ENCODE measurements around the gene NEDD4.
"Not testable (repeated sequence)": the region's sequence is repeated elsewhere in the genome, so short reads cannot be mapped to it uniquely, and the experiment has no call there.

Gene NEDD4

GRCh38 chr15:56007053-56007452, 13.6 kb upstream of the NEDD4 start:
- H3K36me3 ChIP-seq (ENCODE audit: control insufficient read depth in 1 of 2, insufficient read depth in 2 of 2, low read length in 2 of 2): not testable (repeated sequence)

GRCh38 chr15:56006371-56006770, 13.0 kb upstream of the NEDD4 start:
- not testable (repeated sequence) for H3K4me1 ChIP-seq (ENCODE audit: control insufficient read depth in 1 of 2, insufficient read depth in 2 of 2, low read length in 2 of 2); H3K9me3 ChIP-seq (ENCODE audit: control insufficient read depth in 1 of 2, low read length in 2 of 2); H3K4me3 ChIP-seq (ENCODE audit: low read depth in 1 of 2, low read length in 2 of 2); H3K27me3 ChIP-seq (ENCODE audit: control insufficient read depth in 1 of 2, insufficient read depth in 2 of 2, low read length in 2 of 2); H3K27ac ChIP-seq (ENCODE audit: low read depth, low read length); H3K36me3 ChIP-seq (ENCODE audit: control insufficient read depth in 1 of 2, insufficient read depth in 2 of 2, low read length in 2 of 2); H3K9ac ChIP-seq (ENCODE audit: low read depth in 1 of 2, low read length in 2 of 2)

More at GRCh38 chr15:56007053-56007452, 13.6 kb upstream of the NEDD4 start:
- not testable (repeated sequence) for H3K9ac ChIP-seq (ENCODE audit: low read depth in 1 of 2, low read length in 2 of 2); H3K4me3 ChIP-seq (ENCODE audit: low read depth in 1 of 2, low read length in 2 of 2); H3K4me1 ChIP-seq (ENCODE audit: control insufficient read depth in 1 of 2, insufficient read depth in 2 of 2, low read length in 2 of 2); H3K27me3 ChIP-seq (ENCODE audit: control insufficient read depth in 1 of 2, insufficient read depth in 2 of 2, low read length in 2 of 2); H3K9me3 ChIP-seq (ENCODE audit: control insufficient read depth in 1 of 2, low read length in 2 of 2); H3K27ac ChIP-seq (ENCODE audit: low read depth, low read length)

GRCh38 chr15:56004281-56004680, 10.9 kb upstream of the NEDD4 start:
- not testable (repeated sequence) for H3K36me3 ChIP-seq (ENCODE audit: control insufficient read depth in 1 of 2, insufficient read depth in 2 of 2, low read length in 2 of 2); H3K4me1 ChIP-seq (ENCODE audit: control insufficient read depth in 1 of 2, insufficient read depth in 2 of 2, low read length in 2 of 2); H3K4me3 ChIP-seq (ENCODE audit: low read depth in 1 of 2, low read length in 2 of 2); H3K9ac ChIP-seq (ENCODE audit: low read depth in 1 of 2, low read length in 2 of 2); H3K27me3 ChIP-seq (ENCODE audit: control insufficient read depth in 1 of 2, insufficient read depth in 2 of 2, low read length in 2 of 2); H3K27ac ChIP-seq (ENCODE audit: low read depth, low read length); H3K9me3 ChIP-seq (ENCODE audit: control insufficient read depth in 1 of 2, low read length in 2 of 2)

GRCh38 chr15:56003777-56004176, 10.4 kb upstream of the NEDD4 start:
- not testable (repeated sequence) for H3K27me3 ChIP-seq (ENCODE audit: control insufficient read depth in 1 of 2, insufficient read depth in 2 of 2, low read length in 2 of 2); H3K27ac ChIP-seq (ENCODE audit: low read depth, low read length); H3K36me3 ChIP-seq (ENCODE audit: control insufficient read depth in 1 of 2, insufficient read depth in 2 of 2, low read length in 2 of 2); H3K4me3 ChIP-seq (ENCODE audit: low read depth in 1 of 2, low read length in 2 of 2); H3K9ac ChIP-seq (ENCODE audit: low read depth in 1 of 2, low read length in 2 of 2); H3K9me3 ChIP-seq (ENCODE audit: control insufficient read depth in 1 of 2, low read length in 2 of 2); H3K4me1 ChIP-seq (ENCODE audit: control insufficient read depth in 1 of 2, insufficient read depth in 2 of 2, low read length in 2 of 2)

GRCh38 chr15:56003277-56003676, 9.9 kb upstream of the NEDD4 start:
- H3K27ac ChIP-seq (ENCODE audit: low read depth, low read length); H3K36me3 ChIP-seq (ENCODE audit: control insufficient read depth in 1 of 2, insufficient read depth in 2 of 2, low read length in 2 of 2); H3K27me3 ChIP-seq (ENCODE audit: control insufficient read depth in 1 of 2, insufficient read depth in 2 of 2, low read length in 2 of 2); H3K4me1 ChIP-seq (ENCODE audit: control insufficient read depth in 1 of 2, insufficient read depth in 2 of 2, low read length in 2 of 2); H3K9me3 ChIP-seq (ENCODE audit: control insufficient read depth in 1 of 2, low read length in 2 of 2); H3K4me3 ChIP-seq (ENCODE audit: low read depth in 1 of 2, low read length in 2 of 2); H3K9ac ChIP-seq (ENCODE audit: low read depth in 1 of 2, low read length in 2 of 2): not testable (repeated sequence)

GRCh38 chr15:56001471-56002078, 8.2 kb upstream of the NEDD4 start:
- Histone ChIP-seq H3K27ac (ENCODE audit: low read depth, low read length) (no peak overlapping the region), H3K4me3 (ENCODE audit: low read depth in 1 of 2, low read length in 2 of 2) (no peak overlapping the region), H3K36me3 (ENCODE audit: control insufficient read depth in 1 of 2, insufficient read depth in 2 of 2, low read length in 2 of 2) (no peaks in the 10 kb centered on the region), H3K9me3 (ENCODE audit: control insufficient read depth in 1 of 2, low read length in 2 of 2) (no peaks in the 10 kb centered on the region), H3K27me3 (ENCODE audit: control insufficient read depth in 1 of 2, insufficient read depth in 2 of 2, low read length in 2 of 2) (peaks cover 0 to 3% of the 10 kb centered on the region in 2 donors), H3K4me1 (ENCODE audit: control insufficient read depth in 1 of 2, insufficient read depth in 2 of 2, low read length in 2 of 2) (no peaks in the 10 kb centered on the region), H3K9ac (ENCODE audit: low read depth in 1 of 2, low read length in 2 of 2) (no peak overlapping the region)

GRCh38 chr15:55999658-56000057, 6.2 kb upstream of the NEDD4 start:
- Histone ChIP-seq H3K4me3 (ENCODE audit: low read depth in 1 of 2, low read length in 2 of 2) (no peak overlapping the region), H3K36me3 (ENCODE audit: control insufficient read depth in 1 of 2, insufficient read depth in 2 of 2, low read length in 2 of 2) (no peaks in the 10 kb centered on the region), H3K27me3 (ENCODE audit: control insufficient read depth in 1 of 2, insufficient read depth in 2 of 2, low read length in 2 of 2) (peaks cover 0 to 3% of the 10 kb centered on the region in 2 donors), H3K9ac (ENCODE audit: low read depth in 1 of 2, low read length in 2 of 2) (no peak overlapping the region), H3K9me3 (ENCODE audit: control insufficient read depth in 1 of 2, low read length in 2 of 2) (no peaks in the 10 kb centered on the region), H3K4me1 (ENCODE audit: control insufficient read depth in 1 of 2, insufficient read depth in 2 of 2, low read length in 2 of 2) (no peaks in the 10 kb centered on the region), H3K27ac (ENCODE audit: low read depth, low read length) (no peak overlapping the region)

GRCh38 chr15:55998478-55998877, 5.1 kb upstream of the NEDD4 start:
- no peaks in the 10 kb centered on the region for H3K36me3 ChIP-seq (ENCODE audit: control insufficient read depth in 1 of 2, insufficient read depth in 2 of 2, low read length in 2 of 2)
- H3K4me3 ChIP-seq (ENCODE audit: low read depth in 1 of 2, low read length in 2 of 2): no peak overlapping the region
- H3K27ac ChIP-seq (ENCODE audit: low read depth, low read length): no peak overlapping the region
- no peaks in the 10 kb centered on the region for H3K9me3 ChIP-seq (ENCODE audit: control insufficient read depth in 1 of 2, low read length in 2 of 2)
- H3K27me3 ChIP-seq (ENCODE audit: control insufficient read depth in 1 of 2, insufficient read depth in 2 of 2, low read length in 2 of 2): peaks cover 0 to 3% of the 10 kb centered on the region in 2 donors
- H3K9ac ChIP-seq (ENCODE audit: low read depth in 1 of 2, low read length in 2 of 2): no peak overlapping the region
- H3K4me1 ChIP-seq (ENCODE audit: control insufficient read depth in 1 of 2, insufficient read depth in 2 of 2, low read length in 2 of 2): no peaks in the 10 kb centered on the region

- Histone ChIP-seq H3K4me1 (ENCODE audit: control insufficient read depth in 1 of 2, insufficient read depth in 2 of 2, low read length in 2 of 2) (peaks cover 18 to 23% of the 10 kb centered on the region in 2 donors), H3K36me3 (ENCODE audit: control insufficient read depth in 1 of 2, insufficient read depth in 2 of 2, low read length in 2 of 2) (no peaks in the 10 kb centered on the region), H3K27ac (ENCODE audit: low read depth, low read length) (peak overlapping the region; percentile 64), H3K9ac (ENCODE audit: low read depth in 1 of 2, low read length in 2 of 2) (peak overlapping the region; percentile 71 to 87), H3K27me3 (ENCODE audit: control insufficient read depth in 1 of 2, insufficient read depth in 2 of 2, low read length in 2 of 2) (no peaks in the 10 kb centered on the region), H3K9me3 (ENCODE audit: control insufficient read depth in 1 of 2, low read length in 2 of 2) (no peaks in the 10 kb centered on the region), H3K4me3 (ENCODE audit: low read depth in 1 of 2, low read length in 2 of 2) (peak overlapping the region; percentile 82 to 87)
Measured at GRCh38 chr15:55993804-55994560, 570 bp upstream of the NEDD4 start.

GRCh38 chr15:55992769-55993110, 672 bp downstream of the NEDD4 start:
- H3K27ac ChIP-seq (ENCODE audit: low read depth, low read length): peak overlapping the region; percentile 59
- H3K36me3 ChIP-seq (ENCODE audit: control insufficient read depth in 1 of 2, insufficient read depth in 2 of 2, low read length in 2 of 2): no peaks in the 10 kb centered on the region
- H3K4me1 ChIP-seq (ENCODE audit: control insufficient read depth in 1 of 2, insufficient read depth in 2 of 2, low read length in 2 of 2): peaks cover 18 to 23% of the 10 kb centered on the region in 2 donors
- H3K9me3 ChIP-seq (ENCODE audit: control insufficient read depth in 1 of 2, low read length in 2 of 2): no peaks in the 10 kb centered on the region
- H3K27me3 ChIP-seq (ENCODE audit: control insufficient read depth in 1 of 2, insufficient read depth in 2 of 2, low read length in 2 of 2): no peaks in the 10 kb centered on the region
- H3K4me3 ChIP-seq (ENCODE audit: low read depth in 1 of 2, low read length in 2 of 2): peak overlapping the region; percentile 74 to 81
- H3K9ac ChIP-seq (ENCODE audit: low read depth in 1 of 2, low read length in 2 of 2): peak overlapping the region; percentile 71 to 73
